ENCODE measurements around the gene ENPEP.
"Not testable (repeated sequence)": the region's sequence is repeated elsewhere in the genome, so short reads cannot be mapped to it uniquely, and the experiment has no call there.

ENPEP gene

GRCh38 chr4:110515676-110516075 is 39.7 kb downstream of the ENPEP start:
- no peak for FAIRE-seq
- no peak for DNase-seq (ENCODE audit: low spot score)

DNA sequence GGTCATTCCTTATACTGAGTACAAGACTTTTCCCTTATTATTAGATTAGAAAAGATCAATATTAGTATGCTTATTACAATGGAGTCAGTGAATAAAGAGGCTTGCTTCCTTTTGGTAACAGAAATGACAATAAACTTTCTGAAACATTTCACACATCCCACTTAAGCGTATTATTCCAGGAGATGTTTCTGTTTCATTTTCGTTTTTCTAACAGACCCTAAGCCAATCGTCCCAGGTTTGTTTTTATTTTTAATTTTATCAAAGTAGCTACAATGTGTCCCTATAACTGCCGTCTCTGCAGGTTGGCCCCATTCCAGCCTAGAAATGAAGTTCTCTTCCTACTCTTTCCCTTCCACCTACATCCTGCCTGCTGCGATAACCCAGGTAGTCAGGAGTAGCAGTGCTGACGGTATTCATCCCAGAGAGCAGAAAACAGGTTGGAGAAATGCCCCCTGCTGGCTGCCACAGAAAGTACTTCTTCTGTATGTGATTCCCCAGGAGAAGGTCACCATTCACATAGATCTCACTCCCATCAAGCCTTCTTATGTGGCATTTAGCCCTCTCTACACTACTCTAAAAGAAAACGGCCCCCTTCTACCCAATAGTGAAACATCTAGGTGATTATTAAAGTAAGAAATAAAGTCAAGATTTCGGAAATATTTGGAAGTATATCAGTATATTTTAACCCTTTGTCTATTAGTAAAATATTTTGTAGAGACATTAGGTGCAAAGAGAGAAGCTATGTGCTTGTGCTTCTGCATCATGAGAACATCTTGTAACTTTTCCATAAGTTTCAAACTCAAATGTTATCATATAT is 40.4 kb downstream of the ENPEP start:
- peak; percentile 79 for FAIRE-seq
- DNase-seq (ENCODE audit: low spot score) = peak; percentile 72

DNA sequence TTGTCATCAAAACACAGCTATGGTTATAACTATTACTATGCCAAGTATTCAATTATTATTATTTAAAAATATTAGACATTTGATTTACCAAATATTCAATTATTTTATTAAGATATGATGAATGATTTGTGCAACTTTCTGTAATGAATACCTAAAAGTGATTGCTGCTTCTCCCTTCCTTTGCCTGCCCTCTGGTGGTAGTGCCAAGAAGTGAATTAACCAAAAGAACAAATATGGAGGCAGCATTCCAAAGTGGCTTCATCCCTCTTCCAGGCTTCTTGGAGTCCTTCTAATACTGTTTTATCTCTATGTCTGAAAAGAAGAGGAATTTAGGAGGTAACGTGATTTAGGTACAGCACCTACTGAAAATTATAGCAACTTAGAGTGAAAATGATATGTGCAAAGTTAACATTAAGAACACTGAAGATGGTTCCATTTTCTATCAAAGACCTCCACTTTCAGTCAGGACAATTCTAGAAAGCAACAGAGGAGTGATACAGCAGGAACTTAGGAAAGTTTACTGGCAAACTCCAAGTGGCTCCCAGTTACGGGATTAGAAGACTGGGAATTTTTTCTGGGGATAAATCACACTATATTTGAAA is 43.0 kb downstream of the ENPEP start:
- no peak for FAIRE-seq
- peak; percentile 20 for DNase-seq (ENCODE audit: low spot score)

DNA sequence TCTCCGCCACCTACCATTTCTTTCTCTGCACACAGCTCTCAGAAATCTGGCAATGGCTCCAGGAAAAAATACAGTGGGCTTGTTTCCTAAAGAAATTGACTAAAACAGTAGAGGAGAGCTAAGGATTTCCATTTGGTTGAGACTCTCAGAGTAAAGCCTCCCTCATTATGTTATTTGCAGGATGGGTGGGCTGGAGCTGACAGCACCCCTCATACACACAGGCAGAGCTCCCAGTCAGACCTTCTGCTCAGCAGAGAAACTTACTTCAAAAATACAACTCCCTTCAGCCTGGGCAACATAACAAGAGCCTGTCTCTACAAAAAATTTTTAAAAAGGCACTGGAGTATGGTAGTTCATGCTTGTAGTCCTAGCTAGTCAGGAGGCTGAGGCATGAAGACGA is 44.9 kb downstream of the ENPEP start:
- DNase-seq (ENCODE audit: low spot score) = no peak
- FAIRE-seq = no peak

DNA sequence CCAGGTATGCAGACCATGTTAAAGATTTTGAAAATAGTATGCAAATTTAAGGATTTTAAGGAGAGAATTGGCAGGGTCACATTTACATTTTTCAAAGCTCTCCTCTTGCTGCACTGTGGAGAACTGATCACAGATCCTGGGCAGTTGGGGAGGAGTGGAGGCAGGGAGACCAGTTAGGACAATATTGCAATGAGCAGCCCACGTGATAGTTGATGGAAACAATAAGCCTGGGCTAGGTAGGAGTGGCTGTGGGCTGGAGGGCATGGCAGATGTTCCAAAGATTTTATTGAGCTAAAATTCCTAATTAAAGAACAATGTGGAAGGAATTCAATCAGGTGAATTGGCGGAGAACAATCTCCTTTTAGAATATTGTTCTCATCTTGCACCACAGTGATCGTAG is 50.6 kb downstream of the ENPEP start:
- FAIRE-seq (no peak), DNase-seq (ENCODE audit: low spot score) (no peak)

DNA sequence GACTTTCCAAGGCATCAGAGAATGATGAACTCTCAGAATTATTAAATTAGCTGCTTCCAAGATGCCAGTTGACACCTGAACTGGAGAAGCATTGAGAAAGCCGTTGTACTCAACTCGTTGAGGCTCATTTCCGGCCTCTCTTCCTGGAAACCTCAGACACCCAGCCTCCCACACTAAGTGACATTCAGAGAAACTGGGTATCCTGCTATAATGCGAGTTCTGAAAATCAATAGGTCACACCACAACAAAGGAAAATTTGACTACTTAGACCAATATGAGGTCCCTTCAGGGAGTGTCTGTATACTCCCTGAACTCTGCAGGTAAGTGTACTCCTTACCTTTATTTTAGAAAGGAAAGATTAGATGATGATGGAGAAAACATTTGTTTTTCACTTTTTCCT is 51.2 kb downstream of the ENPEP start:
- DNase-seq (ENCODE audit: low spot score) (no peak), FAIRE-seq (no peak)

GRCh38 chr4:110532901-110533589 is 57.1 kb downstream of the ENPEP start:
- FAIRE-seq (no peak), DNase-seq (ENCODE audit: low spot score) (no peak)

DNA sequence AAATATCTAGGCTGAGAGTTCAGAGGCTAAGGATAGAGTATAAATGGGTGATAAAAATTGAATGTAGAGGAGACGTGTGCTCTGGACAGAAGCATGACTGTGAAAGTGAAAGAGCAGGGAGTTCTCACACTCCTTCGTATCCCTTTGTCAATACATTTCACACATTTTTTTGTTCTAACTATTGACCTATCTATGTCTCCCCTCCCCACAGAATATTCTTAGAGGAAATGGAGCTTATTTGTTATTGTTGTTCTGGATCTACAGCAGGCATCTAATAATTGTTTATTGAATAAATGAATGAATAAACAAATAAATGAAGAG is 57.6 kb downstream of the ENPEP start:
- DNase-seq (ENCODE audit: low spot score) = no peak
- FAIRE-seq = no peak

GRCh38 chr4:110533940-110534339 is 58.0 kb downstream of the ENPEP start:
- no peak for FAIRE-seq
- DNase-seq (ENCODE audit: low spot score) = peak; percentile 84

DNA sequence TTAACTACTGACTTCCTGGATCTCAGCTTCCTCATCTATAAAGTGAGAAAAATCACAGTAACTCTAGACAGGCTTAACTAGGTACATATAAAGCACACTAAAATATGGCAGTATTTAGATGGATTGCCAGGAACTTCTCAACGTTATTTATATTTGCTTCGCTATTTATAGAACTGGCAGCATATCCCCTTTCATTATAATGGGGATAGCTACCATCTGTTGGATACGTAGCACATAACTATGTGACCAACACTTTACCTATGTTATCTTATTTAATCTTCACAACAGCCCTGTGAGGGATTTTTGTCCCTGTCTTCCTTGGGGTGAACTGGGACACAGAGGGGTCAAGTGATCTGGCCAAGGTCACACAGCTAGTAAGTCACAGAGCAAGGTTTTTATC is 64.6 kb downstream of the ENPEP start:
- DNase-seq (ENCODE audit: low spot score) (no peak), FAIRE-seq (no peak)

- FAIRE-seq (no peak), DNase-seq (ENCODE audit: low spot score) (peak; percentile 10)
These were observed 65.1 kb downstream of the ENPEP start for GRCh38 chr4:110540982-110541451.

DNA sequence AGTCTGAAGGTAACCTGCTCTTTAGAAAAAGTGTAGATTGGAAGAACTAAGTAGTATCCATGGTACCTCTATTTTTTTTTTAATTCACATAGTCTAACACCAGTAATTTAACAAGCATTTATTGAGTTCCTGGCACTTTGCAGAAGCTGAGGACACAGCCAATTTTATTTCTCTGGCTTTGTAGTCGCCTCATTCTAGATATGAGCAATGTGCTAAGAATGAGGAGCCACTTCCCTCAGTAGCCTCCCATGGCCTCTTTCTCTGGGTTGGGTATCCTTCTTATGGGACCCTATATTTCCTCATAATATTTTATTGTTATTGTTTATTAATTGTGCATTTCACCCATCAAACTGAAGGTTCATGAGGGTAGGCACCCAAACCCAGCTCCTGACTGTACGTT is 67.6 kb downstream of the ENPEP start:
- FAIRE-seq (no peak), DNase-seq (ENCODE audit: low spot score) (no peak)

GRCh38 chr4:110544594-110544993 is 68.6 kb downstream of the ENPEP start:
- DNase-seq (ENCODE audit: low spot score) = no peak
- FAIRE-seq = no peak

GRCh38 chr4:110550260-110550659 is 74.3 kb downstream of the ENPEP start:
- no peak for FAIRE-seq
- DNase-seq (ENCODE audit: low spot score) = peak; percentile 17

- FAIRE-seq (no peak), DNase-seq (ENCODE audit: low spot score) (no peak)
These were observed 77.2 kb downstream of the ENPEP start for GRCh38 chr4:110553197-110553596.

DNA sequence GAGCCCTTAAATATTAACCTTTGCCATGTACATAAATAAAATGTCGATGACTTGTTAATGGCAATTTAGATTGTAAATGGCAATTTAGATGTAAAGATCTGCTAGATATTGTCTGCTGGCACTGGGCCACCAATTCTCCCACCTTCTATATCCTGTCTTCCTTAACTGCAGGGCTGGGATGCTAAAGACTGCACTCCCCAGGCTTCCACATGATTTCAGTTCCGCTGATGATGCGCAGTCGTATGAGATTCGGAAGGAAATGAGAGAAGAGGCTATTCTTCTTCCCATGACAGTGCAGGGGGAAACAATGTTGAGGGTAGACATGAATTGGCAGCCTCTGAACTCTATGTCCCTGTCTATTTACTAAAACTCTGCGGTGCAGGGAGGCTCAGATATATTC is 91.3 kb downstream of the ENPEP start:
- FAIRE-seq = no peak
- no peak for DNase-seq (ENCODE audit: low spot score)

DNA sequence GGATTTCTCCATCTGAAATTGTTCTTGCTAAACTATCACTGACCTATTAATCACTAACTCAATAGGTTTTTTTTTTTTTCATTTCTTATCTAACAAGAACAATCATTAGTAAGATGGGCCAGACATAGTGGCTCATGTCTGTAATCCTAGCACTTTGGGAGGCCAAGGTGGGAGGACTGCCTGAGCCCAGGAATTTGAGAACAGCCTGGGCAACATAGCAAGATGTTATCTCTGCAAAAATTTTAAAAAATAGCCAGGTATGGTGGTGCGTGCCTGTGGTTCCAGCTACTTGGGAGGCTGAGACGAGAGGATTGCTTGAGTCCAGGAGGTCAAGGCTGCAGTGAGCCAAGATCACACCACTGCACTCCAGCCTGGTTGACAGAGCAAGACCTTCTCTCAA is 100.7 kb downstream of the ENPEP start:
- not testable (repeated sequence) for FAIRE-seq; DNase-seq (ENCODE audit: low spot score)

DNA sequence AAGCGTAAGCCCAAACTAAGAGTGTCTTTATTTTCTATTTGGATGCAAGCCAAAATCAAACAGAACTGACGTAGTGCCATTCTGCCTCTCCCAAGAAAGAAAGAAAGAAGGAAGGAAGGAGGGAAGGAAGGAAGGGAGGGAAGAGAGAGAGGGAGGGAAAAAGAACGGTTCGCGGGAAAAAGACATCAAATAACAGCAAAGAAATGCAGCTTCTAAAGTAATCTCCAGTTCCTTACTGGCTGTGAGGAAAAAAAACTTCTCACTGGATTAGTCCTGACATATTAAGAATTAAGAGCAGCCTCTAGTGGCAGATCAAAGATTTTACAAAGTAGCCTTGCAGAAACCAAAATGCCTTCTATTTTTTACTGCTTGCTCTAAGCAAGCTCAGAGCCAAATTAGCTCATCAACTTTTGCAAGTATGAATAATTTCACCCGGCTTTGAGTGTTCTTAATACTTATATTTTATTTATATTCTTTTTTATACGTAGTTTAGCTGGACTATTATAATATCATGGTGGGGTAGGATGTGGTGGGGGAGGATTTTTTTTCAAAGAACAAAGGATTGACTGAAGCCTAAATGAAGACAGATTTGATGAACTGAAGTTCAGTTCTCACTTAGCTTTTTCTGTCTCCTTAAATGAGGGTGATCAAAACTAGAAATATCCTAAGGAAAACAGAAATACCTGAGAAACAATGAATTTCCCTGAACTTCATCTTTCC is 110.3 kb downstream of the ENPEP start:
- FAIRE-seq = no peak
- DNase-seq (ENCODE audit: low spot score) = peak; percentile 63

- DNase-seq (ENCODE audit: low spot score) = no peak
- FAIRE-seq = no peak
These were observed 111.8 kb downstream of the ENPEP start for GRCh38 chr4:110587666-110588285.

DNA sequence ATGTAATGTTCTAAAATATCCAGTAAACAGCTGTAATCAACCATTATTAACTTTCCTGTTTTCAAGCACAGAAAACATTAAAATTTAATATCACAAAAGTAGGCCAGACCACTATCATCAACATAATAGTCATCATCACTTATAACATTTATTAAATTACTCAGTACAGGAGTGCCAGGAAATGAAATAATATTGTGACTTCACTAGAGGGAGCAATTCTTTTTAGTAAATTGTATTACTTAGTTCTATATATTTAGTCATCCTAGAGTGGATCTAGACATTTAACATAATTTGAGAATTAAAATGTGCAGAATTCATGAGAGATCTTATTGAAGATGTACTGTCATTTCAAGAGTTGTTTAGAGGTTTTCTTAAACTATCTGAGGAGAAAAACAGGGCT is 113.3 kb downstream of the ENPEP start:
- no peak for FAIRE-seq
- no peak for DNase-seq (ENCODE audit: low spot score)

DNA sequence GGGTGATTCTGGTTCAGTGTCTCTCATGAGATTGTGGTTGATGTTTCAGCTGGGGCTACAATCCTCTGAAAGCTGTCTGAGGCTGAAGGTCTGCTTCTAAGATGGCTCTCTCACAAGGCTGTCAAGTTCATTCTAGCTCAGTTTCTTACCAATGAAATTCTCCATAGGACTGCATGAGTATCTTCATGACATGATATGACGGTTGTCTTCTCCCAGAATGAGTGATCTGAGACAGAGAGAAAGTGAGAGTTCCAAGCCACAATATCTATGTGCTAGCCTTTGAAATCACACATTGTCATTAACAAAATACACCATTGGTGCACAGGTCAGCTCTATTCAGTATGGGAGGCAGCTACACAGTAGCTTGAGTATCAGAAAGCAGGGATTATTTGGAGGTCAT is 119.6 kb downstream of the ENPEP start:
- FAIRE-seq (no peak), DNase-seq (ENCODE audit: low spot score) (no peak)

Data from urothelium cell line (cell line).